ENCODE results near the gene KMT2B. TPM values are rescaled to one million over a fixed set of nuclear protein-coding genes. Genes with fewer than 3 reads are reported as not detected.

The KMT2B gene
- total and polyA plus RNA-seq, 3 experiments from 2014 or later: 2.9 to 67.8 (median 62.6) TPM

- no peak overlapping the region for H3K27ac Mint-ChIP-seq
- no peaks in the 10 kb centered on the region for H3K36me3 ChIP-seq (ENCODE audit: insufficient read depth, low read length)
- H3K27me3 Mint-ChIP-seq: no peaks in the 10 kb centered on the region
- H3K4me1 ChIP-seq (ENCODE audit: insufficient read depth, low read length): no peaks in the 10 kb centered on the region
- H3K27me3 ChIP-seq (ENCODE audit: insufficient read depth, low read length, poor library complexity, severe bottlenecking): no peaks in the 10 kb centered on the region
- ChIA-PET CTCF (no interaction called here), POLR2A (no interaction called here)
- no peak overlapping the region for H3K4me3 Mint-ChIP-seq
- no peak overlapping the region for H3K27ac ChIP-seq (ENCODE audit: low read depth, low read length)
- no peak overlapping the region for H3K4me3 ChIP-seq (ENCODE audit: low read length)
- peaks cover 0 to 2% (median 0%) of the 10 kb centered on the region in 3 donors for H3K4me1 Mint-ChIP-seq
- no peaks in the 10 kb centered on the region for H3K9me3 ChIP-seq (ENCODE audit: low read length)
- no peaks in the 10 kb centered on the region for H3K9me3 Mint-ChIP-seq
- no peak for DNase-seq
- peaks cover 0 to 11% (median 4%) of the 10 kb centered on the region in 3 donors for H3K36me3 Mint-ChIP-seq
Measured at GRCh38 chr19:35784503-35785338, 66.9 kb downstream of the KMT2B start.

- no peaks in the 10 kb centered on the region for H3K27me3 ChIP-seq (ENCODE audit: insufficient read depth, low read length, poor library complexity, severe bottlenecking)
- POLR2A ChIA-PET: no interaction called here
- no peaks in the 10 kb centered on the region for H3K36me3 ChIP-seq (ENCODE audit: insufficient read depth, low read length)
- peaks cover 0 to 2% (median 0%) of the 10 kb centered on the region in 3 donors for H3K4me1 Mint-ChIP-seq
- DNase-seq: no peak
- peak overlapping the region in 1 of 7 donors; percentile 37 for H3K4me3 Mint-ChIP-seq
- no peaks in the 10 kb centered on the region for H3K4me1 ChIP-seq (ENCODE audit: insufficient read depth, low read length)
- CTCF ChIA-PET: no interaction called here
- H3K27ac Mint-ChIP-seq: no peak overlapping the region
- no peak overlapping the region for H3K4me3 ChIP-seq (ENCODE audit: low read length)
- no peaks in the 10 kb centered on the region for H3K27me3 Mint-ChIP-seq
- no peak overlapping the region for H3K27ac ChIP-seq (ENCODE audit: low read depth, low read length)
- no peaks in the 10 kb centered on the region for H3K9me3 ChIP-seq (ENCODE audit: low read length)
- peaks cover 0 to 8% (median 4%) of the 10 kb centered on the region in 3 donors for H3K36me3 Mint-ChIP-seq
- no peaks in the 10 kb centered on the region for H3K9me3 Mint-ChIP-seq
Measured at GRCh38 chr19:35785339-35785627, 67.5 kb downstream of the KMT2B start.

GRCh38 chr19:35786299-35787160 is 68.7 kb downstream of the KMT2B start:
- H3K27ac Mint-ChIP-seq: peak overlapping the region in 1 of 8 donors; percentile 82
- Histone ChIP-seq H3K4me1 (ENCODE audit: insufficient read depth, low read length) (no peaks in the 10 kb centered on the region), H3K27me3 (ENCODE audit: insufficient read depth, low read length, poor library complexity, severe bottlenecking) (no peaks in the 10 kb centered on the region), H3K36me3 (ENCODE audit: insufficient read depth, low read length) (no peaks in the 10 kb centered on the region), H3K4me3 (ENCODE audit: low read length) (no peak overlapping the region), H3K27ac (ENCODE audit: low read depth, low read length) (no peak overlapping the region), H3K9me3 (ENCODE audit: low read length) (no peaks in the 10 kb centered on the region)
- peaks cover 0 to 4% (median 3%) of the 10 kb centered on the region in 3 donors for H3K36me3 Mint-ChIP-seq
- no peak for DNase-seq
- H3K4me3 Mint-ChIP-seq: peak overlapping the region in 1 of 7 donors; percentile 37
- ChIA-PET CTCF (no interaction called here), POLR2A (no interaction called here)
- no peaks in the 10 kb centered on the region for H3K27me3 Mint-ChIP-seq
- peaks cover 0 to 2% (median 0%) of the 10 kb centered on the region in 3 donors for H3K4me1 Mint-ChIP-seq
- H3K9me3 Mint-ChIP-seq: no peaks in the 10 kb centered on the region

DNA sequence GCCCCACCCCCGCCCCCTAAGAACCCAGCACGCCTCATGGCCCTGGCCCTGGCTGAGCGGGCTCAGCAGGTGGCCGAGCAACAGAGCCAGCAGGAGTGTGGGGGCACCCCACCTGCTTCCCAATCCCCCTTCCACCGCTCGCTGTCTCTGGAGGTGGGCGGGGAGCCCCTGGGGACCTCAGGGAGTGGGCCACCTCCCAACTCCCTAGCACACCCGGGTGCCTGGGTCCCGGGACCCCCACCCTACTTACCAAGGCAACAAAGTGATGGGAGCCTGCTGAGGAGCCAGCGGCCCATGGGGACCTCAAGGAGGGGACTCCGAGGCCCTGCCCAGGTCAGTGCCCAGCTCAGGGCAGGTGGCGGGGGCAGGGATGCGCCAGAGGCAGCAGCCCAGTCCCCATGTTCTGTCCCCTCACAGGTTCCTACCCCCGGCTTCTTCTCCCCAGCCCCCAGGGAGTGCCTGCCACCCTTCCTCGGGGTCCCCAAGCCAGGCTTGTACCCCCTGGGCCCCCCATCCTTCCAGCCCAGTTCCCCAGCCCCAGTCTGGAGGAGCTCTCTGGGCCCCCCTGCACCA is 69.5 kb downstream of the KMT2B start:
- H3K27me3 ChIP-seq (ENCODE audit: insufficient read depth, low read length, poor library complexity, severe bottlenecking): no peaks in the 10 kb centered on the region
- no peak overlapping the region for H3K4me3 Mint-ChIP-seq
- no peaks in the 10 kb centered on the region for H3K36me3 ChIP-seq (ENCODE audit: insufficient read depth, low read length)
- ChIA-PET CTCF (interaction anchor here (0.6 kb wide), 1 partner anchor 95 kb away, joined by 3 read pairs; no protein-coding TSS in a partner anchor), POLR2A (no interaction called here)
- peaks cover 0 to 2% (median 0%) of the 10 kb centered on the region in 3 donors for H3K4me1 Mint-ChIP-seq
- H3K27ac ChIP-seq (ENCODE audit: low read depth, low read length): no peak overlapping the region
- peaks cover 0 to 4% (median 3%) of the 10 kb centered on the region in 3 donors for H3K36me3 Mint-ChIP-seq
- H3K27ac Mint-ChIP-seq: no peak overlapping the region
- no peaks in the 10 kb centered on the region for H3K9me3 ChIP-seq (ENCODE audit: low read length)
- DNase-seq: no peak
- H3K27me3 Mint-ChIP-seq: no peaks in the 10 kb centered on the region
- H3K4me3 ChIP-seq (ENCODE audit: low read length): no peak overlapping the region
- no peaks in the 10 kb centered on the region for H3K9me3 Mint-ChIP-seq
- no peaks in the 10 kb centered on the region for H3K4me1 ChIP-seq (ENCODE audit: insufficient read depth, low read length)

Other genes with a start within 250 kb of the KMT2B start
- gene KRTDAP, start 227.5 kb upstream of the KMT2B start, total RNA-seq: not detected
- gene KRTDAP, start 227.5 kb upstream of the KMT2B start, polyA plus RNA-seq: not detected
- gene DMKN, start 204.4 kb upstream of the KMT2B start, total RNA-seq: 1 to 10 TPM; 1.7 to 2.2 TPM
- gene DMKN, start 204.4 kb upstream of the KMT2B start, polyA plus RNA-seq: 10.2 TPM
- not detected for gene SBSN, start 189.7 kb upstream of the KMT2B start, total RNA-seq
- not detected for gene SBSN, start 189.7 kb upstream of the KMT2B start, polyA plus RNA-seq
- gene GAPDHS, start 184.5 kb upstream of the KMT2B start, total RNA-seq: not detected
- gene GAPDHS, start 184.5 kb upstream of the KMT2B start, polyA plus RNA-seq: not detected
- gene TMEM147, start 172.4 kb upstream of the KMT2B start, total RNA-seq: 10 to 100 TPM; 82.6 to 91.4 TPM
- gene TMEM147, start 172.4 kb upstream of the KMT2B start, polyA plus RNA-seq: 175 TPM
- gene ATP4A, start 154.3 kb upstream of the KMT2B start, total RNA-seq: not detected
- gene ATP4A, start 154.3 kb upstream of the KMT2B start, polyA plus RNA-seq: not detected
- gene PMIS2, start 131.8 kb upstream of the KMT2B start, total RNA-seq: not detected
- gene PMIS2, start 131.8 kb upstream of the KMT2B start, polyA plus RNA-seq: not detected
- 10 to 100 TPM; 37.3 to 39.3 TPM for gene HAUS5, start 105.3 kb upstream of the KMT2B start, total RNA-seq
- 6.7 TPM for gene HAUS5, start 105.3 kb upstream of the KMT2B start, polyA plus RNA-seq
- gene RBM42, start 89.0 kb upstream of the KMT2B start, total RNA-seq: 100 to 1,000 TPM; 109 to 116 TPM
- gene RBM42, start 89.0 kb upstream of the KMT2B start, polyA plus RNA-seq: 62.4 TPM
- gene ETV2, start 76.3 kb upstream of the KMT2B start, total RNA-seq: 1 to 10 TPM; 1.2 TPM
- gene ETV2, start 76.3 kb upstream of the KMT2B start, polyA plus RNA-seq: 1.4 TPM
- 100 to 1,000 TPM; 433 to 452 TPM for gene COX6B1, start 69.7 kb upstream of the KMT2B start, total RNA-seq
- 753 TPM for gene COX6B1, start 69.7 kb upstream of the KMT2B start, polyA plus RNA-seq
- under 1 TPM in 1 of 2 experiments, not detected in 1; 0.22 TPM for gene UPK1A, start 51.5 kb upstream of the KMT2B start, total RNA-seq
- gene UPK1A, start 51.5 kb upstream of the KMT2B start, polyA plus RNA-seq: not detected
- 100 to 1,000 TPM; 223 to 225 TPM for gene ZBTB32, start 13.4 kb upstream of the KMT2B start, total RNA-seq
- 0.77 TPM for gene ZBTB32, start 13.4 kb upstream of the KMT2B start, polyA plus RNA-seq
- 100 to 1,000 TPM; 108 to 110 TPM for gene IGFLR1, start 24.4 kb downstream of the KMT2B start, total RNA-seq
- 96.7 TPM for gene IGFLR1, start 24.4 kb downstream of the KMT2B start, polyA plus RNA-seq
- gene U2AF1L4, start 27.4 kb downstream of the KMT2B start, total RNA-seq: 10 to 100 TPM; 29.0 to 32.2 TPM
- 37.5 TPM for gene U2AF1L4, start 27.4 kb downstream of the KMT2B start, polyA plus RNA-seq
- gene PSENEN, start 27.6 kb downstream of the KMT2B start, total RNA-seq: 10 to 100 TPM; 50.8 to 57.8 TPM
- gene PSENEN, start 27.6 kb downstream of the KMT2B start, polyA plus RNA-seq: 101 TPM
- 10 to 100 TPM in 1 of 2 experiments, 1 to 10 TPM in 1; 8.8 to 10.5 TPM for gene LIN37, start 30.6 kb downstream of the KMT2B start, total RNA-seq
- 12.7 TPM for gene LIN37, start 30.6 kb downstream of the KMT2B start, polyA plus RNA-seq
- not detected for gene HSPB6, start 39.0 kb downstream of the KMT2B start, total RNA-seq
- not detected for gene HSPB6, start 39.0 kb downstream of the KMT2B start, polyA plus RNA-seq
- gene PROSER3, start 40.2 kb downstream of the KMT2B start, total RNA-seq: 10 to 100 TPM; 35.2 to 40.5 TPM
- 8.3 TPM for gene PROSER3, start 40.2 kb downstream of the KMT2B start, polyA plus RNA-seq
- gene ARHGAP33, start 57.6 kb downstream of the KMT2B start, total RNA-seq: 10 to 100 TPM in 1 of 2 experiments, 1 to 10 TPM in 1; 9.2 to 11.9 TPM
- gene ARHGAP33, start 57.6 kb downstream of the KMT2B start, polyA plus RNA-seq: 0.71 TPM
- not detected for gene PRODH2, start 94.8 kb downstream of the KMT2B start, total RNA-seq
- gene PRODH2, start 94.8 kb downstream of the KMT2B start, polyA plus RNA-seq: not detected
- not detected for gene NPHS1, start 134.5 kb downstream of the KMT2B start, total RNA-seq
- not detected for gene NPHS1, start 134.5 kb downstream of the KMT2B start, polyA plus RNA-seq
- gene KIRREL2, start 138.9 kb downstream of the KMT2B start, total RNA-seq: under 1 TPM; 0.62 to 0.83 TPM
- not detected for gene KIRREL2, start 138.9 kb downstream of the KMT2B start, polyA plus RNA-seq
- under 1 TPM; 0.85 to 0.86 TPM for gene APLP1, start 150.6 kb downstream of the KMT2B start, total RNA-seq
- not detected for gene APLP1, start 150.6 kb downstream of the KMT2B start, polyA plus RNA-seq
- 10 to 100 TPM; 63.3 to 66.5 TPM for gene NFKBID, start 182.5 kb downstream of the KMT2B start, total RNA-seq
- 3.0 TPM for gene NFKBID, start 182.5 kb downstream of the KMT2B start, polyA plus RNA-seq
- 10 to 100 TPM; 53.4 to 60.1 TPM for gene HCST, start 184.5 kb downstream of the KMT2B start, total RNA-seq
- gene HCST, start 184.5 kb downstream of the KMT2B start, polyA plus RNA-seq: 1,883 TPM
- gene TYROBP, start 190.3 kb downstream of the KMT2B start, total RNA-seq: 1 to 10 TPM; 6.4 to 6.8 TPM
- 96.2 TPM for gene TYROBP, start 190.3 kb downstream of the KMT2B start, polyA plus RNA-seq
- gene LRFN3, start 218.4 kb downstream of the KMT2B start, total RNA-seq: 10 to 100 TPM; 12.4 to 12.5 TPM
- gene LRFN3, start 218.4 kb downstream of the KMT2B start, polyA plus RNA-seq: 3.0 TPM